DMS153 (cell line): ENCODE results near the gene NDUFAF5.
"Not testable (repeated sequence)": the region's sequence is repeated elsewhere in the genome, so short reads cannot be mapped to it uniquely, and the experiment has no call there.

Experiments used
- DNase-seq: peaks from one replicate; lab custom pipeline; 2025; lab: John Stamatoyannopoulos, UW

The NDUFAF5 gene

GRCh38 chr20:13784893-13785715, at the start of gene NDUFAF5, which contains the start of gene ESF1:
Gene NDUFAF5, plus strand, starts transcription at chr20:13785028. Its CDS starts 41 bp downstream, at chr20:13785069.
Gene ESF1, minus strand, starts transcription at chr20:13784919. Its CDS starts 1,779 bp downstream, at chr20:13783140.
- DNase-seq = peak; percentile 88

- DNase-seq = no peak
Measured at GRCh38 chr20:13735826-13736225, 49.0 kb upstream of the NDUFAF5 start.

- no peak for DNase-seq
Measured at GRCh38 chr20:13736436-13737191, 48.2 kb upstream of the NDUFAF5 start.

- not testable (repeated sequence) for DNase-seq
Measured at GRCh38 chr20:13738187-13738586, 46.6 kb upstream of the NDUFAF5 start.

- no peak for DNase-seq
Measured at GRCh38 chr20:13739731-13740649, 44.8 kb upstream of the NDUFAF5 start.

GRCh38 chr20:13741879-13742278, 42.9 kb upstream of the NDUFAF5 start:
- DNase-seq = no peak

- DNase-seq = no peak
Measured at GRCh38 chr20:13744352-13744751, 40.5 kb upstream of the NDUFAF5 start.

- no peak for DNase-seq
Measured at GRCh38 chr20:13745784-13746183, 39.0 kb upstream of the NDUFAF5 start.

GRCh38 chr20:13749811-13750210, 35.0 kb upstream of the NDUFAF5 start:
- DNase-seq = no peak

GRCh38 chr20:13753436-13754036, 31.3 kb upstream of the NDUFAF5 start:
- no peak for DNase-seq

- DNase-seq = no peak
Measured at GRCh38 chr20:13755809-13756208, 29.0 kb upstream of the NDUFAF5 start.

- no peak for DNase-seq
Measured at GRCh38 chr20:13756551-13756950, 28.3 kb upstream of the NDUFAF5 start.

- DNase-seq = no peak
Measured at GRCh38 chr20:13758884-13759283, 25.9 kb upstream of the NDUFAF5 start.

GRCh38 chr20:13760451-13760946, 24.3 kb upstream of the NDUFAF5 start:
- DNase-seq = not testable (repeated sequence)

- DNase-seq = no peak
Measured at GRCh38 chr20:13765299-13765698, 19.5 kb upstream of the NDUFAF5 start.

GRCh38 chr20:13765868-13766416, 18.9 kb upstream of the NDUFAF5 start:
- no peak for DNase-seq

- no peak for DNase-seq
Measured at GRCh38 chr20:13770141-13770540, 14.7 kb upstream of the NDUFAF5 start.

- no peak for DNase-seq
Measured at GRCh38 chr20:13771853-13772453, 12.9 kb upstream of the NDUFAF5 start.

GRCh38 chr20:13772529-13772928, 12.3 kb upstream of the NDUFAF5 start:
- no peak for DNase-seq

GRCh38 chr20:13775867-13776266, 9.0 kb upstream of the NDUFAF5 start:
- no peak for DNase-seq

GRCh38 chr20:13777171-13777601, 7.6 kb upstream of the NDUFAF5 start:
- no peak for DNase-seq
